OCI-LY7 (cell line): ENCODE data around the gene MICB. TPM values are rescaled to one million over a fixed set of nuclear protein-coding genes. Genes with fewer than 3 reads are reported as not detected.

Source experiments
- BruUV-seq: library from RNA; stranded (reverse); fragments of 400-500 nt; replicated peaks from 2 replicates; lab custom pipeline; 2021; lab: Mats Ljungman, UMichigan
- CTCF ChIA-PET: fragments of 300-600 bp; sonication (Branson Sonifier 250); formaldehyde crosslinking; loops from one replicate; lab custom pipeline; 2022; ENCODE audit warnings: antibody characterized with exemption; ENCODE audit not compliant: unreplicated experiment; lab: Charles Lee
- POLR2A ChIA-PET: fragments of 300-600 bp; sonication (Branson Sonifier 250); formaldehyde crosslinking; loops from one replicate; lab custom pipeline; 2022; ENCODE audit warnings: antibody characterized with exemption; lab: Charles Lee
- DNase-seq: peaks from one replicate; pipeline ENCODE4 v3.0.0-alpha.2; 2015; ENCODE audit warnings: low spot score
- H2AFZ ChIP-seq: fragments of 200-600 bp; sonication (generic), shearing (Covaris generic); 2 replicates; pipeline ENCODE4 v1.6.1; 2014; ENCODE audit warnings: mild to moderate bottlenecking, antibody characterized with exemption, low read length, moderate library complexity
- H3K27ac ChIP-seq: fragments of 200-600 bp; sonication (generic); 2 replicates; pipeline ENCODE4 v1.5.1; 2014; ENCODE audit warnings: mixed run types, low read depth, mild to moderate bottlenecking, moderate library complexity, low read length, inconsistent platforms; ENCODE audit not compliant: poor library complexity, severe bottlenecking
- H3K36me3 ChIP-seq: fragments of 200-600 bp; sonication (generic); 2 replicates; pipeline ENCODE4 v1.6.1; 2014; ENCODE audit warnings: mild to moderate bottlenecking, antibody characterized with exemption, low read length, moderate library complexity, mixed read lengths; ENCODE audit not compliant: insufficient read depth
- H3K4me1 ChIP-seq: fragments of 200-600 bp; sonication (generic); 2 replicates; pipeline ENCODE4 v1.5.1; 2014; ENCODE audit warnings: mild to moderate bottlenecking, low read length; ENCODE audit not compliant: insufficient read depth, poor library complexity, severe bottlenecking
- H3K4me2 ChIP-seq: fragments of 200-600 bp; sonication (generic); 2 replicates; pipeline ENCODE4 v1.6.1; 2014; ENCODE audit warnings: mild to moderate bottlenecking, low read length
- H3K4me3 ChIP-seq: fragments of 200-600 bp; sonication (generic); 2 replicates; pipeline ENCODE4 v1.5.1; 2014; ENCODE audit warnings: mild to moderate bottlenecking, low read depth, low read length; ENCODE audit not compliant: poor library complexity, severe bottlenecking
- H3K79me2 ChIP-seq: fragments of 200-600 bp; sonication (generic); 2 replicates; pipeline ENCODE4 v1.6.1; 2016; ENCODE audit warnings: low read depth, mild to moderate bottlenecking, low read length, moderate library complexity, mixed read lengths; ENCODE audit not compliant: insufficient read depth
- H3K9me2 ChIP-seq: fragments of 200-600 bp; sonication (generic); 2 replicates; pipeline ENCODE4 v1.6.1; 2016; ENCODE audit warnings: mild to moderate bottlenecking, low read length, mixed read lengths; ENCODE audit not compliant: insufficient read depth
- H3K9me3 ChIP-seq: fragments of 200-600 bp; sonication (generic); 2 replicates; pipeline ENCODE4 v1.6.1; 2014; ENCODE audit warnings: mild to moderate bottlenecking, mixed run types, low read length, mixed read lengths
- H4K20me1 ChIP-seq: fragments of 200-600 bp; sonication (generic); 2 replicates; pipeline ENCODE4 v1.6.1; 2014; ENCODE audit warnings: mild to moderate bottlenecking, antibody characterized with exemption, low read length, moderate library complexity, mixed read lengths; ENCODE audit not compliant: insufficient read depth
- EZH2phosphoT487 ChIP-seq: fragments of 200-600 bp; sonication (generic); IDR thresholded peaks from 2 replicates; pipeline ENCODE4 v1.6.1; 2018; ENCODE audit warnings: low read depth, borderline replicate concordance, mild to moderate bottlenecking, mixed run types, antibody characterized with exemption, low read length, moderate library complexity, mixed read lengths
- intact Hi-C: fragments of 100-400 bp; cut with micrococcal nuclease; formaldehyde crosslinking; loops from one replicate; pipeline ENCODE4 v1.10.0; 2022; ENCODE audit not compliant: unreplicated experiment
- total RNA-seq, 2 experiments: library from RNA; depleted of rRNA in 1 of 2; stranded (reverse); fragments of >200 nt in 1 of 2; shearing (Covaris generic) in 1 of 2; gene quantifications; 2 replicates each; pipeline ENCODE4 v1.2.3, GENCODE V29; 2014 to 2022
- TF ChIP-seq, protein P1 (sequence below): fragments of 200-600 bp; sonication (generic); conservative IDR thresholded peaks from 2 replicates; pipeline ENCODE4 v1.5.1; 2014; ENCODE audit warnings: mild to moderate bottlenecking, antibody characterized with exemption, low read length, moderate library complexity, mixed read lengths

MICB gene
- total RNA-seq, 2 experiments from 2014 or later: 26.3 to 32.4 TPM

DNA sequence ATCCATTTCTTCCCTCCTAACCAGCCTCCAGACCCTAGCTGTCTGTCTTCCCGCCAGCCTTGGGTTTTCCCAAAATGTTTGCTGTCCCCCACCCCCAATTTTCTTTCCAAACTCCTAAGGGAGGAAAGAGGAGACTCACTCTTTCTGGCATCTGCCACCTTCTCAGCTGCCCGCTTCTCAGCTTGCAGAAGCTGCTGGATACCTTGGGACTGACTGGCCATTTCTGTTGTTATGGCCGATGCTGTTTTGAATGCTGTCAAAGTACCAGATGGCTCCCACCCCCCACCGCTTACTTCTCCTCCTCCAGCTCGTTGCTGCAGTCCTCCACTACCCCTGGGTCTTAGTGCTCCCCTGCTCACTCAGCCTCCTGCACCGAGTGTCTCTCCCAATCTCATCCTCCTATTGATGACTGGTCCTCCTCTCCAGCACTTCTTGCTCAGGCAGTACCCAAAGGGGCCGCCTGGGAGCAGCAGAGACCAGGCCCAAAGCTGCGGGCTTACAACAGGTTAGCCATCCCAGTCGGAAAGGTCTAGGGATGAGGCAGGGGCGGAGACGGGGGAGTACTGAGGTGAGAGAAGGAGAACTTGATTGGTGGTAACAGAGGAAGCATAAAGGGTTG is 48.5 kb downstream of the MICB start, which contains the start of gene ATP6V1G2:
TSS of gene ATP6V1G2 (minus strand) at position 270 of the 619 bp plus-strand sequence. CDS start at position 221, 49 bp downstream.
- H4K20me1 ChIP-seq: no peaks in the 10 kb centered on the region
- H3K4me3 ChIP-seq: peak within 1 kb of the TSS; percentile 67
- CTCF ChIA-PET: interaction anchor here (0.6 to 3.3 kb wide), 3 partner anchors 30 to 68 kb away, joined by 7 to 23 read pairs (median 7); partner anchors contain the start of gene AIF1
- H3K4me2 ChIP-seq: peak within 1 kb of the TSS; percentile 82
- H3K9me3 ChIP-seq: no peaks in the 10 kb centered on the region; the same call in 1 of the 2 replicates
- peak; percentile 94 for DNase-seq
- TF ChIP-seq EZH2phosphoT487: no peak
- TF ChIP-seq, protein P1, sequence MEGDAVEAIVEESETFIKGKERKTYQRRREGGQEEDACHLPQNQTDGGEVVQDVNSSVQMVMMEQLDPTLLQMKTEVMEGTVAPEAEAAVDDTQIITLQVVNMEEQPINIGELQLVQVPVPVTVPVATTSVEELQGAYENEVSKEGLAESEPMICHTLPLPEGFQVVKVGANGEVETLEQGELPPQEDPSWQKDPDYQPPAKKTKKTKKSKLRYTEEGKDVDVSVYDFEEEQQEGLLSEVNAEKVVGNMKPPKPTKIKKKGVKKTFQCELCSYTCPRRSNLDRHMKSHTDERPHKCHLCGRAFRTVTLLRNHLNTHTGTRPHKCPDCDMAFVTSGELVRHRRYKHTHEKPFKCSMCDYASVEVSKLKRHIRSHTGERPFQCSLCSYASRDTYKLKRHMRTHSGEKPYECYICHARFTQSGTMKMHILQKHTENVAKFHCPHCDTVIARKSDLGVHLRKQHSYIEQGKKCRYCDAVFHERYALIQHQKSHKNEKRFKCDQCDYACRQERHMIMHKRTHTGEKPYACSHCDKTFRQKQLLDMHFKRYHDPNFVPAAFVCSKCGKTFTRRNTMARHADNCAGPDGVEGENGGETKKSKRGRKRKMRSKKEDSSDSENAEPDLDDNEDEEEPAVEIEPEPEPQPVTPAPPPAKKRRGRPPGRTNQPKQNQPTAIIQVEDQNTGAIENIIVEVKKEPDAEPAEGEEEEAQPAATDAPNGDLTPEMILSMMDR: peak; percentile 99
- H2AFZ ChIP-seq: peak within 1 kb of the TSS; percentile 61
- H3K27ac ChIP-seq: peak within 1 kb of the TSS; percentile 64
- H3K79me2 ChIP-seq: peaks cover 33% of the 10 kb centered on the region
- BruUV-seq: no TSS peak
- no peaks in the 10 kb centered on the region for H3K9me2 ChIP-seq
- H3K36me3 ChIP-seq: peaks cover 28% of the 10 kb centered on the region
- intact Hi-C loops: loop anchor here (1.0 to 10.0 kb wide), 6 partner anchors 52 to 284 kb away; partner anchors contain the start of genes BAG6 and VARS1
- POLR2A ChIA-PET: interaction anchor here (0.7 to 1.7 kb wide), 3 partner anchors 46 to 336 kb away, joined by 3 to 8 read pairs (median 3); partner anchors contain the start of gene NCR3
- H3K4me1 ChIP-seq: peaks cover 62% of the 10 kb centered on the region

DNA sequence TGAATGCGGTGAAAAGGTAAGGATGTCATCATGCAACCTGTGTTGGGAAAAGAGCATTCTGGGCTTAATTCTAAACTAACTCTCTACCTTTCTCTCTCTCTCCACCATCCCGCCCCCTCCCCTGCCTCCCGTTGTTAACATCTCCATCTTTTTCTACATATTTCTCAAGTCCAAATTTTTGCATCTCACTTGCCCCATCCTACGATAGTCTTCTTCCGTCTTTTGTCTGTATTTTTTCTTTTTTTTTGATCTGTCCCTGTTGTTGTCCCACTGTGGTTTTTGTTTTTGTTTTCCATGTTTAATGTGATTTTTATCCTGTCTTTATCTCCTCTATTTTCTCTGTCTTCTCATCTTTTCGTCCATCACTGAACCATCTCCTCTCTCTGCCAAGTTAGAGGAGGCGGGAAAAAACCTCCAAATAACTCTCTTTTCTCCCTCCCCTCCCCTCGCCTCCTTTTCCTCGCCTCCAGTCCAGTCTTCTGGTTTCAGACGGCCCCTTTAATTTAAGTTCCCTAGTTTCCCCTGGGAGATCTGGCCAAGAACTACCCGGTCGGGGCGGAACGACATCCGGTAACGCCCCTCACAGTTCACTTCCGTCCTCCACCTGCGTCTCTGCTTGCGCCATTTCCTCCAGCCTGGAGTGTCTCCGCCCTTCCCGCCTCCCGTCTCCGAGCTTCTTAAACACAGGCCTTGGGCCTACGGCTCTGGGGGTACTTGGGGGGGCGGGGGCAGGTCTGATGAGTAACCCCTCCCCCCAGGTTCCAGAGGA is 49.2 kb downstream of the MICB start, which contains the start of gene NFKBIL1:
TSS of gene NFKBIL1 (plus strand) at position 651 of the 769 bp plus-strand sequence. CDS start at position 738, 87 bp downstream.
- BruUV-seq: no TSS peak
- Histone ChIP-seq H3K4me1 (peaks cover 62% of the 10 kb centered on the region), H3K79me2 (peaks cover 29% of the 10 kb centered on the region), H3K27ac (peak within 1 kb of the TSS; percentile 64), H3K9me3 (no peaks in the 10 kb centered on the region; the same call in 1 of the 2 replicates), H2AFZ (peak within 1 kb of the TSS; percentile 61), H3K4me2 (peak within 1 kb of the TSS; percentile 82), H3K4me3 (peak within 1 kb of the TSS; percentile 67), H3K36me3 (peaks cover 28% of the 10 kb centered on the region), H3K9me2 (no peaks in the 10 kb centered on the region), H4K20me1 (no peaks in the 10 kb centered on the region)
- intact Hi-C loops: loop anchor here (1.0 to 10.0 kb wide), 7 partner anchors 34 to 284 kb away; partner anchors contain the start of genes BAG6 and VARS1
- ChIA-PET CTCF (interaction anchor here (0.6 to 3.3 kb wide), 3 partner anchors 30 to 68 kb away, joined by 7 to 23 read pairs (median 7); partner anchors contain the start of gene AIF1), POLR2A (interaction anchor here (0.5 to 2.4 kb wide), 7 partner anchors 16 to 335 kb away, joined by 3 to 11 read pairs (median 5); partner anchors contain the start of genes LTB and NCR3)
- TF ChIP-seq EZH2phosphoT487: no peak
- TF ChIP-seq, protein P1: peak; percentile 28; the same call in 1 of the 2 replicates
- peak; percentile 99 for DNase-seq
